IPS-20b (cell line): ENCODE measurements around the gene PAM.
"Not testable (repeated sequence)": the region's sequence is repeated elsewhere in the genome, so short reads cannot be mapped to it uniquely, and the experiment has no call there.

Source experiments
- H3K27ac ChIP-seq: one replicate; pipeline ENCODE4 v1.5.1; 2013; ENCODE audit warnings: low read length
- H3K27me3 ChIP-seq: 2 replicates; pipeline ENCODE4 v1.6.1; 2013; ENCODE audit warnings: mild to moderate bottlenecking, low read length, inconsistent platforms; ENCODE audit not compliant: insufficient read depth
- H3K36me3 ChIP-seq: 2 replicates; pipeline ENCODE4 v1.6.1; 2013; ENCODE audit warnings: low read depth, mild to moderate bottlenecking, inconsistent platforms, low read length, moderate library complexity; ENCODE audit not compliant: insufficient read depth
- H3K4me1 ChIP-seq: 2 replicates; pipeline ENCODE4 v1.6.1; 2013; ENCODE audit warnings: mild to moderate bottlenecking, control low read depth, inconsistent platforms, low read length, moderate library complexity; ENCODE audit not compliant: insufficient read depth
- H3K4me3 ChIP-seq: 2 replicates; pipeline ENCODE4 v1.5.1; 2013; ENCODE audit warnings: mild to moderate bottlenecking, low read length, inconsistent platforms
- H3K9ac ChIP-seq: 2 replicates; pipeline ENCODE4 v1.6.1; 2013; ENCODE audit warnings: low read depth, mild to moderate bottlenecking, inconsistent platforms, low read length, moderate library complexity
- H3K9me3 ChIP-seq: 2 replicates; pipeline ENCODE4 v1.6.1; 2013; ENCODE audit warnings: mild to moderate bottlenecking, low read depth, low read length, inconsistent platforms; ENCODE audit not compliant: insufficient read depth

The PAM gene

GRCh38 chr5:102766295-102767090 is 11.4 kb downstream of the PAM start:
- Histone ChIP-seq H3K9me3 (no peaks in the 10 kb centered on the region), H3K27me3 (no peaks in the 10 kb centered on the region), H3K4me3 (no peak overlapping the region), H3K27ac (no peak overlapping the region), H3K9ac (no peak overlapping the region), H3K36me3 (no peaks in the 10 kb centered on the region), H3K4me1 (peaks cover 28% of the 10 kb centered on the region)

DNA sequence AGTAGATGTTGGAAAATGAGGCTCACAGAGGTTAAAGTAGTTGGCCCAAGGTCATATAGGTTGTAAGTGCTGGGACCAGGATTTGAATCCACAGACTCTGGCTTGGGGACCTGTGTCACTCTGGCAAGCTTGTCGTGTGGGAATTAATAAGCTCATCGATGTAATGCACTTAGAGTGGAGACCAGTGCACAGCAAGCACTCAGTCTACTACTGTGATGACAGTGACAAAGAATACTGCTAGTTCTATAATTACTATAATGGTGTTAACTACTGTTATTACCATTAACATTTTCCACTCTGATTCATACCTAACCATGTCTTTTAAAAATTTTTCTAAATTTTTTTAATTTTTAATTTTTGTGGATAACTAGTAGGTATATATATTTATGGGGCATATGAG is 12.8 kb downstream of the PAM start:
- H3K36me3 ChIP-seq = no peaks in the 10 kb centered on the region
- H3K27ac ChIP-seq = no peak overlapping the region
- no peak overlapping the region for H3K4me3 ChIP-seq
- peaks cover 26% of the 10 kb centered on the region for H3K4me1 ChIP-seq
- H3K9ac ChIP-seq = no peak overlapping the region
- no peaks in the 10 kb centered on the region for H3K9me3 ChIP-seq
- H3K27me3 ChIP-seq = no peaks in the 10 kb centered on the region

DNA sequence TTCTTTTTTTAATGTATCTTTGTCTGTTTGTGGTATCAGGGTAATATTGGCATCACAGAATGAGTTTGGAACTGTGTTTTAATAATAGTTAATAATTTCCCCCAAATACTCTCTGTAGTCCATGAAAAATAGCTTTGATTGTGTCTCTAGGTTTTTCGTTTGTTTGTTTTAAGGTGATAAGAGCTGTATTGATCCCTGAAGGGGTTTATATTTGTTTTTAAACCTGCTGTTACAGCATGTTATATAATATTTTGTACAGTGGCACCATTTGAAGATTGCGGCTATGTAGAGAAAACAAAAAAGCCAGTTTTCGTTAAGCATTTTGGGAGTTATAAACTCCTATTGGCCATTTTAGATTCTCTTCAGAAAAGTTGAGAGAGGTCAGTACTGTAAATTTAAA is 15.7 kb downstream of the PAM start:
- H3K36me3 ChIP-seq = no peaks in the 10 kb centered on the region
- no peak overlapping the region for H3K4me3 ChIP-seq
- H3K27me3 ChIP-seq = no peaks in the 10 kb centered on the region
- no peak overlapping the region for H3K9ac ChIP-seq
- H3K4me1 ChIP-seq = peaks cover 25% of the 10 kb centered on the region
- no peak overlapping the region for H3K27ac ChIP-seq
- H3K9me3 ChIP-seq = no peaks in the 10 kb centered on the region

DNA sequence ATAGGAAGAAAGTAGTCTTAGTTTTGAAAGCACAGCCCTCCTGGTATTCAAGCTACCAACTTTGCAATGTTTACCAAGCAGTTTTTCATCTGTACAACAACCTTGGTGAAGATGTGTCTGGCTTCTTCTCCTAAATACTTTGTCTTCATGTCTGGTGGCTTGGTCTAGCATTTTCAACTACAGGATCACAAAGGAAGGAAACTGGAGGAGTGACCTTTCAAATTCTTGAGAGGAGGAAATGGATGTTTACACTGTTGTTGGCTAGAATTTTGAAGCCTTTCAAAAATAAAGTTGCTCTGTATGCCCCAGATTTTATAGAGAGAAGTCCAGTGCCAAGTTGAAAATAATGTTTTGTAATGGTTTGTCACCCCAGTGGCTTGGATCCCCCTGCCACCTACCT is 16.3 kb downstream of the PAM start:
- no peaks in the 10 kb centered on the region for H3K36me3 ChIP-seq
- H3K9me3 ChIP-seq = no peaks in the 10 kb centered on the region; the same call in 1 of the 2 replicates
- H3K4me1 ChIP-seq = peaks cover 25% of the 10 kb centered on the region
- H3K4me3 ChIP-seq = no peak overlapping the region
- H3K27me3 ChIP-seq = no peaks in the 10 kb centered on the region
- no peak overlapping the region for H3K9ac ChIP-seq
- H3K27ac ChIP-seq = no peak overlapping the region

DNA sequence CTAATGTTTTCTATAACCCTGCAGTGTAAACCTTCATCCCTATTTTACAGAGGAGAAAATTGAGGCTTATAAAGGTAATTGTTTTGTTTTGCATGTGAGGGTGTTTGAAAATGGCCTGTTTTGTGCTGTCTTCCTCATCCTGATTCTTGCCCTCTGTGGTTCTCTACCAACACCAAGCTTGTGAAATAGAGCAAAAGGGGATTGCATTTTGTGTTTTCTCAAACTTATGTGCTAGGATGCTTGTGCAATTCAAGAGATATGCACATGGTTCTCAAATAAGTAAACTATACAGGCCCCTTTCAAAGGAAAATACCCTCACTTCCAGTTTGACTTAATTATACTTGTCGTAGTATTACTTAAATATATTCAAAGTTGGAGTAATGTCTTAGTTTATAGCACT is 17.2 kb downstream of the PAM start:
- Histone ChIP-seq H3K4me1 (peaks cover 25% of the 10 kb centered on the region), H3K27me3 (no peaks in the 10 kb centered on the region), H3K36me3 (no peaks in the 10 kb centered on the region), H3K4me3 (no peak overlapping the region), H3K9ac (no peak overlapping the region), H3K27ac (no peak overlapping the region), H3K9me3 (no peaks in the 10 kb centered on the region; the same call in 1 of the 2 replicates)

DNA sequence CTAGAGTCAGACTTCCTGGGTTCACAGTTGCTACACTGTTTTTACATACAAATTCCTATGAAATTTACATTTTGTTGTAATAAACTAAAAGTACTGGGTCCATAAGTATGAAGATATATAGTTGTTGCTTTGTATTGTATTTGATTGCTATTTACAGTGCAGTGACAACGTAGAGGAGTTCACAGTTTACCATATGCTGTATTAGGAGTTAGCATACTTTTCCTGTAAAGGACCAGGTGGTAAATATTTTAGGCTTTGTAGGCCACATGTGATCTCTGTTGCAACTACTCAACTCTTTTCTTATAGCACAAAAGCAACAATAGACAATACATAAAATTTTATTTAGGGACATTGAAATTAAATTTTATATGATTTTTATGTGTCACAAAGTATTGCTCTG is 18.0 kb downstream of the PAM start:
- Histone ChIP-seq H3K9me3 (no peaks in the 10 kb centered on the region; the same call in 1 of the 2 replicates), H3K4me3 (no peak overlapping the region), H3K36me3 (no peaks in the 10 kb centered on the region), H3K27ac (no peak overlapping the region), H3K4me1 (peaks cover 25% of the 10 kb centered on the region), H3K27me3 (no peaks in the 10 kb centered on the region), H3K9ac (no peak overlapping the region)

GRCh38 chr5:102775756-102776155 is 20.7 kb downstream of the PAM start:
- not testable (repeated sequence) for H3K9me3 ChIP-seq, H3K4me3 ChIP-seq, H3K27me3 ChIP-seq, H3K27ac ChIP-seq, H3K36me3 ChIP-seq, H3K9ac ChIP-seq
- H3K4me1 ChIP-seq = peaks cover 18% of the 10 kb centered on the region

DNA sequence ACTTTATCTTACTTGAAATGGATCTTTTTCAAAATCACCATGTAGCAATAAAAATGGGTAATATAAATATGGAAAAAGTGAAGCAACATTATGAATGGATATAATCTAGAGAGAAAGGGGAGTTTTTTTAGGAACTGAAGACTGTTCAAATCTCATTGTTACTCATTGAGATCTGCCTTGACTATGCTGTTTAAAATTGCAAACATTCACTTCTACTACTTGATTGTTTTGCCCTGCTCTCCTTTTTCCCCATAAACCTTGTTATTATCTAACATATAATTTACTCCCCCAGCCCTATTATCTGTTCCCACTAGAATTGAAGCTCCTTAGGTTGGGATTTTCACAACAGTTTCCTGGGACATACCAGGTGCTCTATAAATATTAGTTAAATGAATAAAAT is 22.0 kb downstream of the PAM start:
- no peaks in the 10 kb centered on the region for H3K27me3 ChIP-seq
- H3K9ac ChIP-seq = no peak overlapping the region
- no peak overlapping the region for H3K4me3 ChIP-seq
- no peak overlapping the region for H3K27ac ChIP-seq
- no peaks in the 10 kb centered on the region for H3K36me3 ChIP-seq
- H3K9me3 ChIP-seq = no peaks in the 10 kb centered on the region; the same call in 1 of the 2 replicates
- peaks cover 5% of the 10 kb centered on the region; the same call in 1 of the 2 replicates for H3K4me1 ChIP-seq

DNA sequence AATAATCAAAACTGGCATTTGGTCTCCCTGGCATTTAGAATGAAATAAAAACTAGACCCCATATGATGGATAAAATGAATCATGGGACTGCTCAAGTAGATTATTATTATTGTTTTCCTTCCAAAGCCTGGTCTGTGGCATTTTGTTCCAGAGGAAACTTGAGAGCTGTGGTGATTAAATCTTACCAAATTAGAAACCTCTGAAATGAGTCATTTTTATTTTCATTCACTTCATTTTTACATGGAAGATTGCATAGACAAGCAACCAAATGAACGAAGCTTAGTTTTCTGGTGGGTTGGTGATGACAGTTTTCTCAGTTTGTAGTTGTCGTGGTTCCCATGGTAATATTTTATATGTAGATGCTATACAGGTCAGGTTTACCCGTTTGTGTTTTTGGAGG is 23.4 kb downstream of the PAM start:
- Histone ChIP-seq H3K27me3 (no peaks in the 10 kb centered on the region), H3K27ac (no peak overlapping the region), H3K9ac (no peak overlapping the region), H3K36me3 (no peaks in the 10 kb centered on the region), H3K4me3 (no peak overlapping the region), H3K9me3 (no peaks in the 10 kb centered on the region; the same call in 1 of the 2 replicates), H3K4me1 (no peaks in the 10 kb centered on the region; the same call in 1 of the 2 replicates)

- Histone ChIP-seq H3K9me3 (no peaks in the 10 kb centered on the region; the same call in 1 of the 2 replicates), H3K27me3 (no peaks in the 10 kb centered on the region), H3K4me1 (no peaks in the 10 kb centered on the region; the same call in 1 of the 2 replicates), H3K27ac (no peak overlapping the region), H3K9ac (no peak overlapping the region), H3K36me3 (no peaks in the 10 kb centered on the region), H3K4me3 (no peak overlapping the region)
These were observed 26.3 kb downstream of the PAM start for GRCh38 chr5:102781359-102781758.

GRCh38 chr5:102781786-102782185 is 26.7 kb downstream of the PAM start:
- H3K9me3 ChIP-seq = no peaks in the 10 kb centered on the region
- H3K36me3 ChIP-seq = no peaks in the 10 kb centered on the region
- H3K27me3 ChIP-seq = no peaks in the 10 kb centered on the region
- no peak overlapping the region for H3K4me3 ChIP-seq
- no peak overlapping the region for H3K27ac ChIP-seq
- no peaks in the 10 kb centered on the region; the same call in 1 of the 2 replicates for H3K4me1 ChIP-seq
- no peak overlapping the region for H3K9ac ChIP-seq

DNA sequence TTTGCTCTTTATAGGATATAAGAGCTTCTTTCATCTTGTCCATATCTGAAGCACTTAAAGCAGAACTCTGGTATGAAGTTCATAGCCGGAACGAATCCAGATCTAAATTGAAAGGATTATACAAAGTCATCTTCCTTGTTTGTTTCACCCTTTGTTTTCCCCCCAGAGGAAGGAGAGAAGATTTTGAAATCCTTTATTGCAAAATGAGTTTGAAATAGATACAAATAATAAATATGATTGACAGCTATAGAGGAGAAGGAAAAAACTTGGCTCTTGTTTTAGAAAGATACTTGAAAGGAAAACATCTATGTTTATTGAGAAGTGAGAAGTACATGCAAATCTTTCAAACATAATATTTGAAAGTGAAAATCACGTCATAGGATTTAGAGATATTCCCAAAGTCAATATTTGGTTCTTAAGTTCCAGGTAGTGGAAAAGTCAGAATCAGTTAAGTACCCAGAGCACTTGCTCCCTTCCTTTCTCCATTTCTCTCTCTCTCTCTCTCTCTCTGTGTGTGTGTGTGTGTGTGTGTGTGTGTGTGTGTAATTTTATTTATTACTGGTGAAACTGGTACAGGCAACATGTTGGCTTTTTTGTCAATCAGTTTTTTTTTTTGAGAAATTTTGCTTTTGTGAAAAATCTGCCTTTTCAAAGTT is 27.2 kb downstream of the PAM start:
- no peaks in the 10 kb centered on the region for H3K36me3 ChIP-seq
- H3K27me3 ChIP-seq = no peaks in the 10 kb centered on the region
- no peak overlapping the region for H3K27ac ChIP-seq
- no peak overlapping the region for H3K4me3 ChIP-seq
- no peaks in the 10 kb centered on the region for H3K9me3 ChIP-seq
- H3K4me1 ChIP-seq = no peaks in the 10 kb centered on the region; the same call in 1 of the 2 replicates
- H3K9ac ChIP-seq = no peak overlapping the region
